Activated CD4-positive, alpha-beta T cell treated with anti-CD3 and anti-CD28 coated beads for 4 hours (primary cell): Measurements from ENCODE around the gene EFNA5.

Source experiments
- DNase-seq, 2 donors: peaks; one replicate each; pipeline ENCODE4 v3.0.0-alpha.2; 2020

EFNA5 gene

DNA sequence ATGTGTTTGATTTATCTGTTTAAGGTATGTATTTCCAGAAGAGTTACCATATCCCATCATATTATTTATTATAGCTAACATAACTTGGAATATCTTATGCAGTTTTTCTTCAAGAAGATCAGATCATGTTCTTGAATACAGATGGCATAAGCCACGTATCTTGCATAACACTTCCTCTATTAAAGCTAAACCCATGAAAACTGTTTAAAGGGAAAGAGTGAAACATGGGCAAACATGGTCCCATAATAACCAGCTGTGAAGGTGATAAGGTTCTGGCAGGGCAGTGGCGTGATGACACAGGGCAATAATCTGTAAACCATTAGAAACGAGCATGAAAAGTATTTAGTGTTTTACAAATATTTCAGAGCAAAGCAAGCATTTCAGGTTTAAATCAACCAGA is 34.2 kb downstream of the EFNA5 start:
- no peak for DNase-seq

- no peak for DNase-seq
These were observed 34.7 kb downstream of the EFNA5 start for GRCh38 chr5:107636068-107636467.

GRCh38 chr5:107634981-107635848 is 35.5 kb downstream of the EFNA5 start:
- no peak for DNase-seq

DNA sequence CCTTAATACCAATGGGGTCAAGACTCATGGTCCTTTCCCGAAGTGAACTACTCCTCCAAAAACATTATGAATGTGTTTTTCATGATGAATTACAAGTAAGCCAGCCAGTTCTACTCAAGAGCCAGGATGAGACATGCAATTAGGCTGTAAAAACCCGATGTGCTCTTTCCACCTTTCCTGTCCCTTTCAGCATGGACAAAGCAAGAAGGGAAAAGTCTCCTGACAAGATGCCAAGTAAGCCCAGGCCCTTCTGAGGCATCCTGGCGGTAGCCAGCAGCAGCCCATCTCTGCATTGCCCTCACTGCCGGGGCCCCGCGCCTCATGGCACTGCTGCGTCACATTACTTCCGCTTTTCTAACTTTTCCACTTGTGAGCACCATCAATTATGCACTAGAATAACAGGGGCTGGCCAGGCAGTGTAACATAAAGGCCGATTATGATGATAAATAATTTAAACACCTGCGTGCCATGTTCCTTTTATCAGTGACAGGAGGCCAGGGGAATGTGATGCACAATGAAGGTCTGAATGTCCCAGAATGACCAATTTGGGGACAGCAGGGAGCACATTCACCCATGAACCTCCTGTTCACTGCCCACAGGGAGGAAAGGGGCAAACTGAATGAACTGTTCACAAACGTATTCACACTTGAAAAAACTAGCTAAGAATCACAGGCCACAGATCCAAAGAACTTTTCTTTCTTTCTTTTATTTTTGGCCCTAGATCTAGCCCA is 37.4 kb downstream of the EFNA5 start:
- no peak for DNase-seq

GRCh38 chr5:107631805-107632362 is 38.9 kb downstream of the EFNA5 start:
- DNase-seq: no peak

GRCh38 chr5:107630184-107630583 is 40.6 kb downstream of the EFNA5 start:
- no peak for DNase-seq

GRCh38 chr5:107624235-107624634 is 46.5 kb downstream of the EFNA5 start:
- DNase-seq: no peak

DNA sequence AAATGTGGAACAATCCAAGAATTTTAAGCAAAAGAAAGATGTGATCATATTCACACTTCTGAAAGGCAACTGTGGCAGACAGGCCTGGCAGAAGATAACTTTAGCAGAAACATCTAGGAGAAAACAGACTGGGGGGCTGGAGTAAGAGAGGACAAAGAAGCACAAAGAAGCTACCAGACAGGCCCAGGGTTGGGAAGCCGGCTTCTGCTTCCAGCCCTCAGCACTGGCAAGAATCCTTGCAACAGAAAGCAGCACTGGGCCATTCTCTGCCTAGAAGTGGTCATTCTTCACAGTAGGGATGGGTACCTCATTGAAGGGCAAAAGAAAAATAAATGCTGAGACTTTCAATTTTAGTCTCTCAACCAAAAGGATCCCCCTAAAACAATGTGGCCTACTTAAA is 49.6 kb downstream of the EFNA5 start:
- DNase-seq: no peak

GRCh38 chr5:107619781-107620180 is 51.0 kb downstream of the EFNA5 start:
- DNase-seq: no peak

DNA sequence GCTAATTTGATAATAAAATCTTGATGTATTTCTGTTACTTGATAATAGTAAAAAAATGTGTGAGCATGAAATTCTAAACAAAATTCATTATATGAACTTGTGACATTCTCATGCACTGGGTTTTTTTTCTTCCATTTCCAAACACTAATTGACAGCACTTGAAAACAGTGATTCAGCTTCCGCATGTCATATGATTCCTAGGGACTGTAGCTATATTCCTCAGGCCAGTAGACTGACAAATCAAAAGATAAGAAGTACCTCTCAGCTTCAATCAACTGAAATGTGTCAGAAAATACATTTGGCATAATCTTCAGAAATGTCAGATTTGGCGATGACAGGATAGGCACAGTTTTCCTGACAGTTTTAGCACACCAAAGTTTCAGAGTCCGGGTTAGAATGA is 52.5 kb downstream of the EFNA5 start:
- DNase-seq: no peak

DNA sequence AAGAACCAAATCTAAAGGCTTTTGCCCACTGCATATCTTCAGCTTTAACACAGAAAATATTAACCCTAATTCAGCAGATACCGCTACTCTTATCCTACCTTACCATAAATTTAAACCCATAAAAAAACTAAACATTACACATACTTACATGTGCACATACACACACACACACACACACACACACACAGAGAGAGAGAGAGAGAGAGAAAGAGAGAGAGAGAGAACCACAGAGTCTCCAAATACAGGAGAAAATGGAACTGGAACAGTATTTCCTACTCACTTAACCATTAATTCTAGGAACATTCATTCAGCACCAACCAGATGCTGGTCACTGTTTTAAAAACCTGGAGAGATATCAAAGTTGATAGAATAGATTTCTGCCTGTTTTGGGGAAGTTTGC is 53.7 kb downstream of the EFNA5 start:
- DNase-seq: no peak

DNA sequence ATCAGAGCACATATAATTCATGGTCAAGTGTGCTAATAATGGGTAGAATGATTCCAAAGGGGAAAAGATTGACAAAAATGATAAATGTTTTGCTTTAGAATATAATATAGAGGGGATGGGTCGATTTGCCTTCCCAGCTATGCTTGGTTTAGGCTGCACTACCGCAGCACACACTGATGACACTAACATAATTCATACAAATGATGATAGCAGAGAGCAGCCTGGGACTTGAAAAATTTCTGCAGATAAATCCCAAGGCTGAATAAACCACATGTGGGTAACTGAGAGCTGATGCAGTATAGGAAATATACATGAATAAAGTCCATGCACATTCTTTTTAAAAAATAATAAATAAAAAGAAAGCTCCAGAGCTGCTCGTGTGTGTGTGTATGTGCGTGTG is 54.5 kb downstream of the EFNA5 start:
- no peak for DNase-seq

DNA sequence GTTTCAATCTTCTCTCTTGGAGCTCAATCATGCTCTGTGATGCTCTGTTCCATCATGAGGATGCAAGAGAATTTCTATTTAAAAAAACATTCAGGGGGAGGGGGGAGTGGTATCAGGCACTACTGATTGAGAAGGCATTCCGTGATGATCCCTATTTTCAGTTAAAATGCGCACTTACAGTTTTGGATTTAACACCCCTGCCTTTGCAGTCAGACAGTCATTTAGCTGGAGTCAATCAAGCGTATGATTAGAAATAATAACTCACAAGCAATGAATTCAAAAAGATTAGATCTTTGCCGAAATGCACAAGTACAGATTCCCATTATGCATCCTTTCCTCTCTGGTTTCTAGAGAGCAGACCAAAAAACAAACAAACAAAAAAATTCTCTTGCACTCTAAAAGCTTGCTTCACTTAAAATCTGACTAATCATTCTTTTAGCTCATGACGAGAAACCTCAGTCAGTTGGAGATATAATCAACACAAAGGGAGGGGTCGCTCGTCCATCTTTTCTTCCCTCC is 55.4 kb downstream of the EFNA5 start:
- no peak for DNase-seq

- no peak for DNase-seq
These were observed 58.2 kb downstream of the EFNA5 start for GRCh38 chr5:107612541-107612940.

GRCh38 chr5:107610798-107611197 is 59.9 kb downstream of the EFNA5 start:
- DNase-seq: no peak

- no peak for DNase-seq
These were observed 62.9 kb downstream of the EFNA5 start for GRCh38 chr5:107607671-107608345.

DNA sequence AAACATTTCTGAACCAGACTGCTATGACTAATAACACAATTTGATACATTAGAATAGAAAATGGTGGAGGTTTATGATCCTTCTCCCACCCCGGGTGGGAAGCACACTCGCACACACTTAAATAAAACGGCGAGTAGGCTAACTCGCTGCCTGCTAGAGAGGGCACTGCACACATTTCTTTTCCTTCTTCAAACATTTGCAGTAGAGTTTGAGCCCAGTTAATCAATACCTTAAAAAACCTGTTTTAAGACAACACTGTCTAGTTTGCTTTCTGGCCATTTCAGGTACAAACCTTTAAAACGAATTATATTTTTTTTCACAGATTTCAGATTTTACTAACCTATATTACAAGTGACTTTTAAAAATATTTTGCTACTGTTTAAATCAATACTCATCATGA is 63.5 kb downstream of the EFNA5 start:
- no peak for DNase-seq

DNA sequence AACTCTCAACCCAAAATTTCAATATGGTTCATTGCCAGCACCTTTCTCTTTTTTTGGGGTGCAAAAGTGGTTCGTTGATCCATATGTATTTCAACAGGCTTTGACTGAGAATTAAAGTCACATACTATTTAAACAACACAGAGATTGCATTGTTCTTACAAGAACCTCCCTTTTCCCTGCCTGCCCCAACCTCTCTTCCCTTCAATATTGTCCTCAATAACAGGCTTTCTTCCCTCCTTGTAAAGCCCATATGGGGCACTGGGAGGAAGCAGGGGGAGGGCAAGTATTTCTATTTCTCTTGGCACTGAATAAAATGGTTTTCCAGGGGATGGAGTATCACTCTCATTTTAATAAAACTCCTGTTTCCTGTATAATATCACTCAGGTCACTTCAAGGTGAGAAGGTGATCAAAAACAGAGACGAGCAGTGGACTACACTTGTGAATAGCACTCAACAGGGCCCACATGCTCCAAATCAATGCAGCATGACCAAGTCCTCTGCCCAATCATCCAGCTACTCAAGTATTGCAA is 65.1 kb downstream of the EFNA5 start:
- no peak for DNase-seq

DNA sequence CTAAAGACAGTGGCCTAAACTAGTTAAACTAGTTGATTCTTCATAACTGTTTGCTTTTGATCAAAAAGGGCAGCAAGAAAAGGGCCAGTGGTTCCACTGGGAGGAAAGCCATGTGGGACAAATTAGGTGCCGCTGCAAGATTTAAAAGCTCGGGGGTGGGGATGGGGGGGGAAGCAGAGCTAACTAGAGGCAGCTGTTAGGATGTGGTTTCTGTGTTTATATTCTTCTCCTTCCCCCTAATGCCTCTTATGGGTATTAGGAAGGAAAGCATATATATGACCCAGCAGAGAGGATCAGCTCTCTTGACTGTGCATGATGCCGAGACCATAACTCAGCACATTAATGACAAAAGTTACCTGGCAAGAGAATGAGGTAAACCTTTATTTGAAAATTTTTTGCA is 65.7 kb downstream of the EFNA5 start:
- DNase-seq: no peak

DNA sequence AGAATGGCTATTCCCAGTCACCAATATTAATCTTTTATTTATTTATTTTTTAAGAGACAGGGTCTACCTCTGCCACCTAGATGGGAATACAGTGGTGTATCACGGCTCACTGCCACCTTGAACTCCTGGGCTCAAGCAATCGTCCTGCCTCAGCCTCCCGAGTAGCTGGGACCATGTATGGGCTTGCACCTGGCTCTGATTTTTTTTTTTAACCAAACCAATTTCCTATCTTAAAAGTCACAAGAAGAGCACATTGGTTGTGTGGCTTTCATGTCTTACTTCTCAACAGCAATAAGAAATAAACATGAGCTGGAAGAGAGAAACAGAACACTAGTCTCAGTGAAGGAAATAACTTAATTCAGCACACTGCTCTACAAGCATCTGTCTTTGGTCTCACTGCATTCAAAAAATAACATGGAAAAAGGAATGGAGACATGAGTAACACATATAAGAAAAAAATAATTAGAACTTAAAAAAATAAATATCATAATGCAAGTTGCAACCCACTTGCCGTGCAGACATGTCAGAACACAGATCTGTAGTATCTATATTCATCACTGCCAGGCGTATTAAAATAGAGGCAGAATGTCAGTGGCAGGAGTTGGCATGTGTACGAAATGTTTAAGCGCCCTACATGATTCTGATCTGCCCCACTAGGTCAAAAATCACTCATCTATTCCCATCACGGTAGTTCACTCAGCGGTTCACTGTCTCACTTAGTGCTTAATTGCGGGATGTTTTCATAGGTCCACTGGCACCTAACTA is 66.4 kb downstream of the EFNA5 start:
- no peak for DNase-seq

DNA sequence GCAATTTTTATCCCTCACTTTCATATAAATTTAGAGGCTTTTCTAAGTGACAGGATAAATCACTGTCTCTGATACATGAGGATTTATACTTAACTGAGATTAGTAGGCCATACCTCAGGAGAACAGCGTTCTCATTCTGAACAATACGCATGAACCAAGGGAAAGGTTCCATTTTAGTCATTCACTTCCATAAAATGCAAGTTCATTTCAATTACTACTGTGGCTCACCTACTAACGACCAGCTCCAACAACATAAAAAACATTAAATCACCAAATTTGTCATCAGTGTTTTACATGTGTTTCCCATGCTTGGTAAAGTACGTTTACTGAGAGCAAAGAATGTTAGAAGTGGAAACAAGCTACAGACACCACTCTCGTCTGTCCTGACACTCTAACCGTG is 67.4 kb downstream of the EFNA5 start:
- no peak for DNase-seq

DNA sequence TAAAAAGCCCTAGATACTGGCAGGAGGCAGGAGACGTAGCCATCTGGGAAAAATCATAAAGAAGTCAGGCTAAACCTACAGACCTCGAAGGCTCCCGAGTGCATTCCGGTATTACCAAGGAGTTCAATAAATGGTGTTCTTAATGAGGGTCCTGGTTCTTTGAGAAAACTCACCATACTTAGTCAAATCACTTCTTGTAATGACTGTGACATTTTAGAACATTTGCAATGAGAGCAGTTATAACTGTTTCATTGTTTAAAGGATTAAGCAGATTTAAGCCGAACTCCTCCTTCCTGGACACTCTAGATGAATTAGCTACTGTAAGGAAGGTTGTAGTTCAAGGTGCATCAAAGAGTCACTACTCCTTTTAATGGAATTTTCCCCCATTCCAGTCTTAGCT is 67.8 kb downstream of the EFNA5 start:
- DNase-seq: no peak
